ENCODE data around the gene COX7A2L. TPM values are rescaled to one million over a fixed set of nuclear protein-coding genes. Genes with fewer than 3 reads are reported as not detected.
"Not testable (repeated sequence)": the region's sequence is repeated elsewhere in the genome, so short reads cannot be mapped to it uniquely, and the experiment has no call there.

The COX7A2L gene
- polyA plus RNA-seq, 10 donors, result 135 to 168 (median 153) TPM

GRCh38 chr2:42369532-42370229 lies 8.7 kb upstream of the COX7A2L start:
- no peak for DNase-seq

- no peak for DNase-seq
Measured at GRCh38 chr2:42368817-42369531, 8.0 kb upstream of the COX7A2L start.

- DNase-seq, result no peak
Measured at GRCh38 chr2:42367835-42368234, 6.8 kb upstream of the COX7A2L start.

- DNase-seq, result no peak
Measured at GRCh38 chr2:42366411-42366810, 5.4 kb upstream of the COX7A2L start.

- no peak for DNase-seq
Measured at GRCh38 chr2:42364658-42365057, 3.6 kb upstream of the COX7A2L start.

GRCh38 chr2:42363413-42363812 lies 2.4 kb upstream of the COX7A2L start:
- DNase-seq, result no peak

GRCh38 chr2:42361728-42362283 lies 789 bp upstream of the COX7A2L start:
- no peak for DNase-seq

GRCh38 chr2:42360493-42360889 lies 526 bp downstream of the COX7A2L start:
- DNase-seq, result no peak

- peak in 2 of 3 donors; percentile 8 to 58 for DNase-seq
Measured at GRCh38 chr2:42359965-42360483, 993 bp downstream of the COX7A2L start.

- no peak for DNase-seq
Measured at GRCh38 chr2:42359304-42359964, 1.6 kb downstream of the COX7A2L start.

GRCh38 chr2:42353792-42354429 lies 7.1 kb downstream of the COX7A2L start:
- no peak for DNase-seq

GRCh38 chr2:42351864-42352263 lies 9.2 kb downstream of the COX7A2L start:
- DNase-seq, result no peak

GRCh38 chr2:42350434-42351063 lies 10.5 kb downstream of the COX7A2L start:
- no peak for DNase-seq

GRCh38 chr2:42348113-42348805 lies 12.8 kb downstream of the COX7A2L start:
- DNase-seq, result no peak

GRCh38 chr2:42347518-42347917 lies 13.5 kb downstream of the COX7A2L start:
- DNase-seq, result not testable (repeated sequence)

- not testable (repeated sequence) for DNase-seq
Measured at GRCh38 chr2:42346856-42347255, 14.2 kb downstream of the COX7A2L start.

GRCh38 chr2:42345986-42346385 lies 15.0 kb downstream of the COX7A2L start:
- no peak for DNase-seq

GRCh38 chr2:42342795-42343241 lies 18.2 kb downstream of the COX7A2L start:
- no peak for DNase-seq

GRCh38 chr2:42342061-42342794 lies 18.8 kb downstream of the COX7A2L start:
- peak; percentile 16 to 79 (median 26) for DNase-seq

Data from muscle of back (tissue), 11 donors.